Right lobe of liver (tissue), 6 donors: ENCODE measurements around the gene ITGA2B. TPM values are rescaled to one million over a fixed set of nuclear protein-coding genes. Genes with fewer than 3 reads are reported as not detected.
"Not testable (repeated sequence)": the region's sequence is repeated elsewhere in the genome, so short reads cannot be mapped to it uniquely, and the experiment has no call there.

Source experiments
- ATAC-seq, 4 donors: fragments of 200-7000 bp; cut with Tn5 transposase; one replicate each; pipeline ENCODE4 v1.9.1; 2020; ENCODE audit warnings: mild to moderate bottlenecking in 4 of 4, moderate library complexity in 4 of 4
- DNase-seq, 3 donors: peaks; one replicate each; pipeline ENCODE4 v3.0.0-alpha.2; 2020
- H3K27ac ChIP-seq, 3 donors: fragments of 200-600 bp; one replicate each; pipeline ENCODE4 v1.8.0; 2022
- H3K27me3 ChIP-seq, 2 donors: fragments of 200-600 bp; one replicate each; pipeline ENCODE4 v1.8.0; 2022
- H3K36me3 ChIP-seq, 4 donors: fragments of 200-600 bp; sonication (generic) in 1 of 4; one replicate each; pipeline versions ENCODE4 v1.5.1 to v1.8.0; 2017 to 2022; ENCODE audit warnings: control low read depth in 1 of 4
- H3K4me1 ChIP-seq, 4 donors: fragments of 200-600 bp; sonication (generic) in 1 of 4; one replicate each; pipeline versions ENCODE4 v1.5.1 to v1.8.0; 2017 to 2022; ENCODE audit warnings: control low read depth in 1 of 4
- H3K4me3 ChIP-seq, 3 donors: fragments of 200-600 bp; one replicate each; pipeline ENCODE4 v1.8.0; 2022
- H3K9me3 ChIP-seq, 4 donors: fragments of 200-600 bp; sonication (generic) in 1 of 4; one replicate each; pipeline versions ENCODE4 v1.5.1 to v1.8.0; 2017 to 2022; ENCODE audit warnings: control low read depth in 1 of 4
- CTCF ChIP-seq, 4 donors: fragments of 200-600 bp in 3 of 4; fragments of 450-650 bp in 1 of 4; IDR thresholded peaks; one replicate each; pipeline versions ENCODE4 v1.5.1 to v1.8.0; 2016 to 2022; ENCODE audit warnings: antibody characterized with exemption in 4 of 4, mild to moderate bottlenecking in 2 of 4
- POLR2A ChIP-seq: fragments of 450-650 bp; IDR thresholded peaks from one replicate; pipeline ENCODE4 v1.6.1; 2017; ENCODE audit warnings: antibody characterized with exemption, mild to moderate bottlenecking
- WGBS: methylation state at CpG from one replicate; pipeline ENCODE4 v1.1.6; 2018; ENCODE audit warnings: low coverage, low lambda C conversion rate; ENCODE audit not compliant: insufficient coverage; ENCODE audit errors: missing lambda C conversion rate; 5-methylcytosine and 5-hydroxymethylcytosine counted together
- intact Hi-C, 2 donors: fragments of 100-400 bp; cut with DNase I; formaldehyde crosslinking; loops; one replicate each; pipeline versions ENCODE4 v1.11.2 to v1.14.1; 2022
- total RNA-seq, 6 experiments: library from RNA; depleted of rRNA in 2 of 6; stranded (reverse); fragments of >200 nt in 2 of 6; fragmentation: NEBNext Ultra II Directional in 3 of 6; extraction: Animal tissue kit (Norgen Biotek cat#: 25700) in 3 of 6; gene quantifications; one replicate each; pipeline versions ENCODE4 v1.1.0 to v1.2.4, GENCODE V29; 2016 to 2023
- donor health status: DM: no; HTN: yes; CAD: no.
- donor health status: DM: no; HTN: no; CAD: no.
- donor health status: DM: no; HTN: no; CAD: no.
- donor health status: DM: no; HTN: yes; CAD: no.
- donor health status: DM: no; HTN: yes; CAD: no.

ITGA2B gene
- total RNA-seq, 6 experiments from 2014 or later: 0.37 to 1.5 (median 0.49) TPM; not detected in 1

GRCh38 chr17:44367231-44367979, 22.0 kb downstream of the ITGA2B start:
- WGBS: 67% methylated on average over 7 of the region's 7 CpGs
- ATAC-seq (no peak), DNase-seq (no peak)
- no peaks in the 10 kb centered on the region for H3K9me3 ChIP-seq
- H3K27ac ChIP-seq: no peak overlapping the region
- intact Hi-C loops: no loop called here
- H3K4me1 ChIP-seq: peaks cover 0 to 6% (median 0%) of the 10 kb centered on the region in 4 donors
- H3K27me3 ChIP-seq: no peaks in the 10 kb centered on the region
- no peaks in the 10 kb centered on the region for H3K36me3 ChIP-seq
- H3K4me3 ChIP-seq: no peak overlapping the region
- no peak for TF ChIP-seq CTCF (IDR thresholded peaks at IDR 0.05)
- no peak for TF ChIP-seq POLR2A

GRCh38 chr17:44365051-44365450, 24.4 kb downstream of the ITGA2B start:
- H3K9me3 ChIP-seq, H3K4me1 ChIP-seq, H3K36me3 ChIP-seq, H3K27ac ChIP-seq, H3K27me3 ChIP-seq, ATAC-seq, DNase-seq, H3K4me3 ChIP-seq, intact Hi-C loops: not testable (repeated sequence)
- 69% methylated on average over 2 of the region's 5 CpGs for WGBS

DNA sequence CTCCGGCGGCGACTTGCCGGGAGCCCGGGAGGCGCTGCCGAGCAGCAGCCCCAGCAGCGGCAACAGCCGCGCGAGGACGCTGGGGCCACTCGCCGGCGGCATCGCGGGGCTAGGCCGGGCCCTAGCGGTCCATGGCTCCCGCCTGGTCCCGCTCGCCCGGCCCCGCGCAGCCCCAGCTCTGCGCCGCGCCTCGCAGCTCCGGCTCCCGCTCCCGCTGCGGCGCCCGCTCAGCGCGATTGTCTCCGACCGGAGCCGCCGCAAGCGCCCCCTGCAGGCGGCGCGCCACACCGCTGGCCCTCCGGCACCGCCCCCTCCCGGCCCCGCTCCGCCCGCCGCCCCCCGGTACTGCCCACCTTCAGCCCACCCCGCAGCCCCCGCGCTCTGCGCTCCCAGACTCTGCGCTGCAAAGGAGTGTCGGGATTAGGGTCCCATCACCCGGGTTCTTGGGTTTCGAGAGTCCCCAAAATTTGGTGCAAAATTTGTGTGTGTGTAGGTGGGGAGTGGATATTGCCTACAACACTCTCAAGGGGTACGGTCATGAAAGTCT, 25.8 kb downstream of the ITGA2B start, which contains the start of gene FAM171A2:
Gene FAM171A2 (minus strand): TSS at position 241 of the 547 bp plus-strand sequence. CDS start 139 bp downstream, at position 102.
- DNase-seq (peak; percentile 52 to 72 (median 63)), ATAC-seq (peak; percentile 85 to 94 (median 89))
- Histone ChIP-seq H3K4me3 (peak within 1 kb of the TSS; percentile 49 to 57 (median 50)), H3K36me3 (no peaks in the 10 kb centered on the region), H3K9me3 (no peaks in the 10 kb centered on the region), H3K4me1 (peaks cover 0 to 6% (median 0%) of the 10 kb centered on the region in 4 donors), H3K27ac (no peak within 1 kb of the TSS), H3K27me3 (no peaks in the 10 kb centered on the region)
- intact Hi-C loops: no loop called here
- WGBS: 1% methylated on average over 38 of the region's 63 CpGs
- TF ChIP-seq POLR2A (no peak), CTCF (IDR thresholded peaks at IDR 0.05) (peak; percentile 61 to 99 (median 75))

GRCh38 chr17:44362949-44363612, 26.4 kb downstream of the ITGA2B start:
- Histone ChIP-seq H3K27ac (no peak overlapping the region), H3K27me3 (no peaks in the 10 kb centered on the region), H3K4me1 (peaks cover 0 to 6% (median 0%) of the 10 kb centered on the region in 4 donors), H3K36me3 (no peaks in the 10 kb centered on the region), H3K9me3 (no peaks in the 10 kb centered on the region), H3K4me3 (peak overlapping the region; percentile 49 to 57 (median 50))
- ATAC-seq (peak; percentile 7 to 31 (median 26)), DNase-seq (peak in 1 of 3 donors; percentile 50)
- intact Hi-C loops: no loop called here
- 0% methylated on average over 13 of the region's 45 CpGs for WGBS
- TF ChIP-seq POLR2A: no peak
- TF ChIP-seq CTCF (IDR thresholded peaks at IDR 0.05): no peak
